ENCODE data around the gene RNF148.

RNF148 gene

DNA sequence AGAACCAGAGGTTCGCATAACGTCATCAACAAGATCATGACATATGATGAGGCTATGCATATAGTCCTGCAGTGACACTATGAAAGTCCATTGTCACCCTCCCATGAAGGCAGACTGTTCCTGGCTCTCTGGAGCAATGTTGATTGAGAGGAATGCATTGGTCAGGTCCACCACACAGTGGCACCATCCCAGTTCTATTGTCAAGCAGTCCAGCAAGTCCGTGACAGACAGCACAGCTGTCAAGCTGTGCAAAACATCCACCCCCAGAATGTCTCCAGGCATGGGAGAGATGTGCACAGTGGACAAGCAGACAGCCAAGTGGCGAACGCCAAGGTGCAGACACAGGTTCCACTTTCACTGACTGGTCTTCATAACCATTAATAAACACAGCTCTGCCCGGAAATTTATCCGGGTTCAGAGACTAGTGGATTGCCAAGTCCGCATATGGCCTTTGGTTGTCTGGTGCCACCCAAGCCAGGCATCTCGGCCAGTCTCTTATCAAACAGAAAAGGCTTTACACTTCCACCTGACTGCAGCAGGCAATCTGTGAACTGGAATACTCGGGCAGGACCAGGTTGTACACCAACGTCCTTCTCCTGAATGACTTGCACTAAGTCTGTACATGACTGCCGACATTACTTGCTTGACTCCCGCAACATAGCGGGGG lies 11.0 kb downstream of the RNF148 start:
- H3K4me1 ChIP-seq (ENCODE audit: control insufficient read depth in 1 of 2, insufficient read depth in 2 of 2, low read length in 2 of 2): no peaks in the 10 kb centered on the region
- H4K12ac ChIP-seq (ENCODE audit: low read depth, low read length): no peak overlapping the region
- no peak overlapping the region for H2BK120ac ChIP-seq (ENCODE audit: insufficient read depth, low read length, poor library complexity)
- no CpG with 5 or more reads among the region's 14 CpGs for WGBS (ENCODE audit: extremely low coverage, insufficient coverage, insufficient read length)
- no peak overlapping the region for H3K27ac ChIP-seq (ENCODE audit: low read depth, low read length)
- no peak overlapping the region for H2BK5ac ChIP-seq (ENCODE audit: low read depth, low read length, poor library complexity)
- H2AK5ac ChIP-seq (ENCODE audit: low read length): no peak overlapping the region
- no peaks in the 10 kb centered on the region for H3K79me2 ChIP-seq (ENCODE audit: control insufficient read depth, insufficient read depth, low read length, poor library complexity)
- H2BK12ac ChIP-seq (ENCODE audit: low read length): no peak overlapping the region
- no peak for DNase-seq
- H3K23ac ChIP-seq (ENCODE audit: low read length): no peak overlapping the region
- no peak overlapping the region for H4K91ac ChIP-seq (ENCODE audit: low read depth, low read length)
- no peaks in the 10 kb centered on the region for H3K27me3 ChIP-seq (ENCODE audit: insufficient read depth, low read length)
- H3K9me3 ChIP-seq (ENCODE audit: insufficient read depth, low read depth, low read length): peaks cover 4% of the 10 kb centered on the region
- H3K79me1 ChIP-seq (ENCODE audit: low read length): no peaks in the 10 kb centered on the region
- no peak overlapping the region for H3K4ac ChIP-seq (ENCODE audit: low read depth, low read length)
- H3K4me3 ChIP-seq (ENCODE audit: low read depth, low read length): no peak overlapping the region
- no peak overlapping the region for H3K4me2 ChIP-seq (ENCODE audit: low read length)
- H3K14ac ChIP-seq (ENCODE audit: low read length): no peak overlapping the region
- H2AFZ ChIP-seq (ENCODE audit: insufficient read depth, low read length, poor library complexity): no peak overlapping the region
- H3K36me3 ChIP-seq (ENCODE audit: control insufficient read depth in 1 of 2, insufficient read depth in 2 of 2, low read length in 2 of 2): no peaks in the 10 kb centered on the region
- no peak overlapping the region for H3K18ac ChIP-seq (ENCODE audit: low read length)
- no peak overlapping the region for H3K9ac ChIP-seq (ENCODE audit: low read length)
- H4K8ac ChIP-seq (ENCODE audit: low read depth, low read length): no peak overlapping the region

DNA sequence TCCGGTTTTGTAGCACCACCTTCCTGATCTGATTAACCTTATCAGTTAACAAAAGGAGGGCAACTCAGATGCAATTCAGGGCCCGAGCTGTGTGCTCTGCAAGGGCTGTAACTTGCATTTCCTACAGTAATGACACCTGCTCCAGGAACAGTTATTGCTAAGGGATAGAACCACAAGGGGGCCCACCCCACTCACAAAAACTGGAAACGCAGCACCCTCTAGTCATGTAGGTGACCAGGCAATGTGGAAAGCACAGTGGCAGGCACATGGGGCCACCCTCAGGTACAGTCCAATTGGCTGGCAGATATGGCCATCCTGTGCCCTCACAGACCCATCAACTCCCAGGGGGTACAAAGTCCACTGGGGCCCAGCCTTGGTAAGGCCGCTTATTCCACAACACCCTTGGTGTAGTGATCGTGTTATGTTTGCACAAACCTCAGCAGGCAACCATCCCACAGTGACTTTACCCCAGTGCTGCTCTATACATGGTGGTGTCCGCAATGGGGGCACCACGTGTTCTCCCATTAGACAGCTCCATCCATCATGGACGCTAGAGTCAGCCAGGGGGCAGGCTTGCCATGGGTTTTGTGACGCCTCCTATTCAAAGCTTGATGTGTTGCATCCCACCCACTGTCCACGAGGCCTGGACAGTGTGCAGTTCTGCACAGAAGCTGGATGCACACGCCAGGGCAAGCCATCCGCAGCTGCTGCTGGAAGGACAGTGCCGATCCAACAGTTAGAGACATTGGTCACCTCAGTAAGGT lies 13.2 kb downstream of the RNF148 start:
- Histone ChIP-seq H2BK5ac (ENCODE audit: low read depth, low read length, poor library complexity) (no peak overlapping the region), H2BK12ac (ENCODE audit: low read length) (no peak overlapping the region), H3K23ac (ENCODE audit: low read length) (no peak overlapping the region), H3K36me3 (ENCODE audit: control insufficient read depth in 1 of 2, insufficient read depth in 2 of 2, low read length in 2 of 2) (no peaks in the 10 kb centered on the region), H2BK120ac (ENCODE audit: insufficient read depth, low read length, poor library complexity) (no peak overlapping the region), H4K8ac (ENCODE audit: low read depth, low read length) (no peak overlapping the region), H2AFZ (ENCODE audit: insufficient read depth, low read length, poor library complexity) (no peak overlapping the region), H2AK5ac (ENCODE audit: low read length) (no peak overlapping the region), H3K4me1 (ENCODE audit: control insufficient read depth in 1 of 2, insufficient read depth in 2 of 2, low read length in 2 of 2) (peaks cover 0 to 2% of the 10 kb centered on the region in 2 experiments), H4K12ac (ENCODE audit: low read depth, low read length) (no peak overlapping the region), H3K9me3 (ENCODE audit: insufficient read depth, low read depth, low read length) (peaks cover 4% of the 10 kb centered on the region), H3K9ac (ENCODE audit: low read length) (no peak overlapping the region), H3K79me2 (ENCODE audit: control insufficient read depth, insufficient read depth, low read length, poor library complexity) (no peaks in the 10 kb centered on the region), H3K18ac (ENCODE audit: low read length) (no peak overlapping the region), H3K27me3 (ENCODE audit: insufficient read depth, low read length) (no peaks in the 10 kb centered on the region), H3K79me1 (ENCODE audit: low read length) (no peaks in the 10 kb centered on the region), H4K91ac (ENCODE audit: low read depth, low read length) (no peak overlapping the region), H3K4me2 (ENCODE audit: low read length) (no peak overlapping the region), H3K4ac (ENCODE audit: low read depth, low read length) (no peak overlapping the region), H3K4me3 (ENCODE audit: low read depth, low read length) (peak overlapping the region; percentile 60), H3K27ac (ENCODE audit: low read depth, low read length) (no peak overlapping the region), H3K14ac (ENCODE audit: low read length) (no peak overlapping the region)
- WGBS (ENCODE audit: extremely low coverage, insufficient coverage, insufficient read length): no CpG with 5 or more reads among the region's 13 CpGs
- no peak for DNase-seq

DNA sequence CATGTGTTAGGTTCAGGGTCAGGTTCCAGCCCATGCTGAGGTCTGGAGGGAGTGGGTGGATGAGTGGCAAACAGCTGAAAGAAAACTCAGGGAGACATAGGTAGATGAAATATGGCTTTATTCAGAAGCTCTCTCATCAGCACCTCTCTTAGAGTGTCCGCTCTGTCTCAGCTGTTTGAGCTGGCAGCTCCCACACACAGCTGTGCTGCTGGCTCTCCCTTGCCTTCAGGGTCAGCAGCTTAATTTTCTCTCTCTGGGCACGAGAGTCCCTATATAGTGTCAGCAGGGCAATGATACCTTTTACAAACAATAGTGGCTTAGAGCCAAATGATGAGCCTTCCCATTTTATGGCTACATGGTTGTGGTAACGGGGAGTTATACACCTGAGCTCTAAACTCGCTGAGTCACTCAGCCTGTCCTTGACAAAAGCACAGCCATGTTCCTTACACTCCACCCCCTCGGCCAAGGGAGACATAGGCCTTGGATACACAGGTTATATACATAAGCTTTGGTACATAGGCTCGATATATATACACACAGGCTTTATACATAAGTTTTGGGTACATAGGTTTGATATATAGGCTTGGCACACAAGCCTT lies 14.2 kb downstream of the RNF148 start:
- H3K18ac ChIP-seq (ENCODE audit: low read length): no peak overlapping the region
- no peak overlapping the region for H3K4ac ChIP-seq (ENCODE audit: low read depth, low read length)
- H3K9ac ChIP-seq (ENCODE audit: low read length): no peak overlapping the region
- H3K14ac ChIP-seq (ENCODE audit: low read length): no peak overlapping the region
- H3K79me2 ChIP-seq (ENCODE audit: control insufficient read depth, insufficient read depth, low read length, poor library complexity): no peaks in the 10 kb centered on the region
- H2BK12ac ChIP-seq (ENCODE audit: low read length): no peak overlapping the region
- H3K79me1 ChIP-seq (ENCODE audit: low read length): no peaks in the 10 kb centered on the region
- peaks cover 4% of the 10 kb centered on the region for H3K9me3 ChIP-seq (ENCODE audit: insufficient read depth, low read depth, low read length)
- H2AFZ ChIP-seq (ENCODE audit: insufficient read depth, low read length, poor library complexity): no peak overlapping the region
- no peak overlapping the region for H4K8ac ChIP-seq (ENCODE audit: low read depth, low read length)
- no peak overlapping the region for H4K12ac ChIP-seq (ENCODE audit: low read depth, low read length)
- no peak overlapping the region for H2BK5ac ChIP-seq (ENCODE audit: low read depth, low read length, poor library complexity)
- H3K4me2 ChIP-seq (ENCODE audit: low read length): no peak overlapping the region
- H2AK5ac ChIP-seq (ENCODE audit: low read length): no peak overlapping the region
- no peak overlapping the region for H4K91ac ChIP-seq (ENCODE audit: low read depth, low read length)
- H3K4me3 ChIP-seq (ENCODE audit: low read depth, low read length): no peak overlapping the region
- peaks cover 0 to 2% of the 10 kb centered on the region in 2 experiments for H3K4me1 ChIP-seq (ENCODE audit: control insufficient read depth in 1 of 2, insufficient read depth in 2 of 2, low read length in 2 of 2)
- no peak overlapping the region for H2BK120ac ChIP-seq (ENCODE audit: insufficient read depth, low read length, poor library complexity)
- H3K36me3 ChIP-seq (ENCODE audit: control insufficient read depth in 1 of 2, insufficient read depth in 2 of 2, low read length in 2 of 2): no peaks in the 10 kb centered on the region
- no peaks in the 10 kb centered on the region for H3K27me3 ChIP-seq (ENCODE audit: insufficient read depth, low read length)
- H3K27ac ChIP-seq (ENCODE audit: low read depth, low read length): no peak overlapping the region
- no CpG with 5 or more reads among the region's 6 CpGs for WGBS (ENCODE audit: extremely low coverage, insufficient coverage, insufficient read length)
- no peak for DNase-seq
- no peak overlapping the region for H3K23ac ChIP-seq (ENCODE audit: low read length)

DNA sequence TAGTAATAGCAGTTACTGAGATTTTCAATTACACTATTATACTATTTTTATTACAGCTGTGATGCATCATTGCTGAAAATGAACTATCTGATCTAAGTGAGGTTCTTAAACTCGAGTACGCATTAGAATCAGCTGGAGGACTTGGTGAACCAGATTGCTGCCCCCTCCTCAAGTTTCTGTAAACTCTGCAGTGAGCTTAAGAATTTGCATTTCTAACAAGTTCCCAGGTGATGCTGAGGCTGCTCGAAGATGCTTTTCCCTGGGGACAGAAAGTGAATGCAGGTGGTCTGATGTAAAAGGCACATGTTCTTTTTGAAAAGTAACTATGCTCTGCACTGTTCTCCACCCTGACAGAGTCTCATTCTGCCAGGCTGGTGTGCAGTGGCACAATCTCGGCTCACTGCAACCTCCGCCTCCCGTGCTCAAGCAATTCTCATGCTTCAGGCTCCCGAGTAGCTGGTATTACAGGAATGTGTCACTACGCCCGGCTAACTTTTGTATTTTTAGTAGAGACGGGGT lies 16.3 kb downstream of the RNF148 start:
- Histone ChIP-seq H2BK120ac (ENCODE audit: insufficient read depth, low read length, poor library complexity) (no peak overlapping the region), H3K23ac (ENCODE audit: low read length) (no peak overlapping the region), H3K4ac (ENCODE audit: low read depth, low read length) (no peak overlapping the region), H2BK12ac (ENCODE audit: low read length) (no peak overlapping the region), H4K91ac (ENCODE audit: low read depth, low read length) (no peak overlapping the region), H3K79me1 (ENCODE audit: low read length) (no peaks in the 10 kb centered on the region), H4K12ac (ENCODE audit: low read depth, low read length) (no peak overlapping the region), H3K79me2 (ENCODE audit: control insufficient read depth, insufficient read depth, low read length, poor library complexity) (no peaks in the 10 kb centered on the region), H3K9ac (ENCODE audit: low read length) (no peak overlapping the region), H3K14ac (ENCODE audit: low read length) (no peak overlapping the region), H3K9me3 (ENCODE audit: insufficient read depth, low read depth, low read length) (no peaks in the 10 kb centered on the region), H2BK5ac (ENCODE audit: low read depth, low read length, poor library complexity) (no peak overlapping the region), H4K8ac (ENCODE audit: low read depth, low read length) (no peak overlapping the region), H3K4me1 (ENCODE audit: control insufficient read depth in 1 of 2, insufficient read depth in 2 of 2, low read length in 2 of 2) (peaks cover 0 to 2% of the 10 kb centered on the region in 2 experiments), H2AFZ (ENCODE audit: insufficient read depth, low read length, poor library complexity) (no peak overlapping the region), H3K36me3 (ENCODE audit: control insufficient read depth in 1 of 2, insufficient read depth in 2 of 2, low read length in 2 of 2) (no peaks in the 10 kb centered on the region), H3K4me3 (ENCODE audit: low read depth, low read length) (no peak overlapping the region), H2AK5ac (ENCODE audit: low read length) (no peak overlapping the region), H3K27ac (ENCODE audit: low read depth, low read length) (no peak overlapping the region), H3K4me2 (ENCODE audit: low read length) (no peak overlapping the region), H3K27me3 (ENCODE audit: insufficient read depth, low read length) (no peaks in the 10 kb centered on the region), H3K18ac (ENCODE audit: low read length) (no peak overlapping the region)
- WGBS (ENCODE audit: extremely low coverage, insufficient coverage, insufficient read length): no CpG with 5 or more reads among the region's 10 CpGs
- no peak for DNase-seq

All from trophoblast cell (in vitro differentiated cells and primary cell).